HepG2 (cell line): ENCODE measurements around the gene CYP2W1. TPM values are rescaled to one million over a fixed set of nuclear protein-coding genes. Genes with fewer than 3 reads are reported as not detected.

Source experiments
- AKAP8 ChIP-seq: sonication (generic); formaldehyde crosslinking; IDR thresholded peaks from 2 replicates; pipeline ENCODE4 v1.5.1; 2020; ENCODE audit warnings: mild to moderate bottlenecking, missing genetic modification reagents
- ATF4 ChIP-seq, 2 experiments: fragments of 450-650 bp in 1 of 2; sonication (generic) in 1 of 2; formaldehyde crosslinking; IDR thresholded peaks; 2 replicates each; pipeline versions ENCODE4 v1.5.0 to v1.8.0; 2020 to 2022; ENCODE audit warnings: mild to moderate bottlenecking in 1 of 2, missing genetic modification reagents in 1 of 2
- DNMT1 ChIP-seq: sonication (generic); formaldehyde crosslinking; IDR thresholded peaks from 2 replicates; pipeline ENCODE4 v1.5.1; 2020; ENCODE audit warnings: mild to moderate bottlenecking, missing genetic modification reagents
- EHMT2 ChIP-seq: fragments of 200-600 bp; sonication (generic); IDR thresholded peaks from 2 replicates; pipeline ENCODE4 v1.7.0; 2017; ENCODE audit warnings: antibody characterized with exemption, low read depth, low read length, borderline replicate concordance
- ERF ChIP-seq: IDR thresholded peaks from 2 replicates; pipeline ENCODE4 v1.6.1; 2018; ENCODE audit warnings: missing biosample characterization, missing genetic modification reagents
- EZH2 ChIP-seq: conservative IDR thresholded peaks from 2 replicates; pipeline ENCODE4 v1.6.1; 2012; ENCODE audit warnings: mild to moderate bottlenecking, low read depth, low read length, moderate library complexity
- JUND ChIP-seq: sonication (generic); formaldehyde crosslinking; IDR thresholded peaks from 2 replicates; pipeline ENCODE4 v1.8.0; 2022; ENCODE audit warnings: mild to moderate bottlenecking, missing genetic modification reagents
- MED13 ChIP-seq: sonication (generic); formaldehyde crosslinking; IDR thresholded peaks from 2 replicates; pipeline ENCODE4 v1.5.0; 2020; ENCODE audit warnings: missing genetic modification reagents
- SMARCE1 ChIP-seq: fragments of 450-650 bp; IDR thresholded peaks from 2 replicates; pipeline ENCODE4 v1.6.1; 2017; ENCODE audit warnings: borderline replicate concordance
- SNRNP70 ChIP-seq: fragments of 200-400 bp; formaldehyde crosslinking; IDR thresholded peaks from 2 replicates; pipeline ENCODE4 v1.6.1; 2017; ENCODE audit warnings: mild to moderate bottlenecking, low read depth, low read length, moderate library complexity
- TBP ChIP-seq: sonication (generic); formaldehyde crosslinking; IDR thresholded peaks from 2 replicates; pipeline ENCODE4 v1.5.0; 2020; ENCODE audit warnings: missing genetic modification reagents
- TFDP1 ChIP-seq: IDR thresholded peaks from 2 replicates; pipeline ENCODE4 v1.6.1; 2016; ENCODE audit warnings: missing compliant biosample characterization, missing genetic modification reagents, borderline replicate concordance
- ZNF136 ChIP-seq: sonication (generic); formaldehyde crosslinking; IDR thresholded peaks from 2 replicates; pipeline ENCODE4 v1.8.1; 2022; ENCODE audit warnings: low read depth, mild to moderate bottlenecking, moderate library complexity, missing genetic modification reagents
- ZNF275 ChIP-seq: sonication (generic); formaldehyde crosslinking; IDR thresholded peaks from 2 replicates; pipeline ENCODE4 v1.8.0; 2022; ENCODE audit warnings: missing genetic modification reagents, mild to moderate bottlenecking, inconsistent platforms, borderline replicate concordance
- ZNF550 ChIP-seq: sonication (generic); formaldehyde crosslinking; IDR thresholded peaks from 2 replicates; pipeline ENCODE4 v1.4.0; 2020; ENCODE audit warnings: mild to moderate bottlenecking, missing genetic modification reagents, borderline replicate concordance
- ZNF572 ChIP-seq: sonication (generic); formaldehyde crosslinking; IDR thresholded peaks from 2 replicates; pipeline ENCODE4 v1.5.1; 2020; ENCODE audit warnings: mild to moderate bottlenecking, missing genetic modification reagents
- ZNF720 ChIP-seq: sonication (generic); formaldehyde crosslinking; IDR thresholded peaks from 2 replicates; pipeline ENCODE4 v1.4.0; 2020; ENCODE audit warnings: missing genetic modification reagents
- ZNF746 ChIP-seq: sonication (generic); formaldehyde crosslinking; IDR thresholded peaks from 2 replicates; pipeline ENCODE4 v1.8.0; 2022; ENCODE audit warnings: mild to moderate bottlenecking, missing genetic modification reagents
- ZNF850 ChIP-seq: sonication (generic); formaldehyde crosslinking; conservative IDR thresholded peaks from 2 replicates; pipeline ENCODE4 v1.9.0; 2021; ENCODE audit warnings: mild to moderate bottlenecking, missing genetic modification reagents
- polyA plus RNA-seq, 8 experiments: library from polyadenylated mRNA; depleted of rRNA in 3 of 8; stranded (reverse) in 7 of 8; unstranded in 1 of 8; fragments of >200 nt; fragmentation: Illumina TruSeq in 4 of 8; extraction: Trizol in 4 of 8; gene quantifications; 2 replicates each; pipeline versions ENCODE4 v1.2.1 to v1.2.3, GENCODE V29; 2011 to 2016; ENCODE audit warnings: low read depth in 4 of 8, missing spikeins in 1 of 8, mixed read lengths in 1 of 8; ENCODE audit not compliant: insufficient read depth in 1 of 8
- total RNA-seq, 5 experiments: library from RNA; depleted of rRNA; stranded (reverse); fragments of >200 nt; fragmentation: Illumina TruSeq; extraction: Trizol; gene quantifications; 2 replicates each; pipeline ENCODE4 v1.2.3, GENCODE V29; 2016; ENCODE audit warnings: low read depth in 1 of 5
- TF ChIP-seq, protein P1 (sequence below): sonication (generic); formaldehyde crosslinking; IDR thresholded peaks from 2 replicates; pipeline ENCODE4 v1.8.0; 2022; ENCODE audit warnings: mild to moderate bottlenecking, missing genetic modification reagents
- TF ChIP-seq, protein P2 (sequence below): sonication (generic); formaldehyde crosslinking; IDR thresholded peaks from 2 replicates; pipeline ENCODE4 v1.4.0; 2020; ENCODE audit warnings: missing genetic modification reagents
- TF ChIP-seq, protein P3 (sequence below): sonication (generic); formaldehyde crosslinking; IDR thresholded peaks from 2 replicates; pipeline ENCODE4 v1.5.0; 2020; ENCODE audit warnings: mild to moderate bottlenecking, low read depth, missing genetic modification reagents, borderline replicate concordance

The CYP2W1 gene
- total and polyA plus RNA-seq, 2 of the 13 experiments (the other 11 are each of a cell fraction or from before 2014, with no cell fraction given): 19.5 to 31.7 TPM

DNA sequence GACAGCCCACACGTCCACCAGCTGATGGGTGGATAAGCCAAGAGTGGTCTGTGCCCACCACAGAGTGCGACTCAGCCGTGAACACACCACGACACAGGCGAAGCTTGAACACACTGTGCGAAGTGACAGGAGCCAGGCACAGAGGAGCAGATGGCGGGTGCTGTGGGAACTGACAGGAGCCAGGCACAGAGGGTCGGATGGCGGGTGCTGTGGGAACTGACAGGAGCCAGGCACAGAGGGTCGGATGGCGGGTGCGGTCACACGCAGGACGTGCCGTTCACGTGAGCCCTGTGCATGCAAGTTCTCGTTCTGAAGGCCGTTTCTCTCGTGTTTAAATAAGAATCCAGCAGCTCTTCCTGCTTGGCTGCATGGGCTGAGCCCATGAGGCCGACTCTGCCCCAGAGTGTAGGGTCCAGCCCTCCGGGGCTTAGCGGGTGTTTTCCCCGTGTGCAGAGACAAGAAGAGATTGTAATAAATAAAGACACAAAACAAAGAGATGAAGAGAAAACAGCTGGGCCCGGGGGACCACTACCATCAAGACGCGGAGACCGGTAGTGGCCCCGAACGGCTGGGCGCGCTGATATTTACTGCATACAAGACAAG lies 22.6 kb upstream of the CYP2W1 start (continued):
- TF ChIP-seq ZNF850 (CRISPR knock-in tag) (no peak), ATF4 (CRISPR knock-in tag; IDR thresholded peaks at IDR 0.05) (no peak), TBP (no peak), JUND (CRISPR knock-in tag) (no peak), EZH2 (no peak), ZNF136 (CRISPR knock-in tag) (no peak), ZNF275 (no peak), ZNF550 (CRISPR knock-in tag) (no peak), ZNF746 (CRISPR knock-in tag) (no peak), DNMT1 (CRISPR knock-in tag) (no peak), ZNF720 (CRISPR knock-in tag) (no peak), SNRNP70 (no peak), EHMT2 (no peak), TFDP1 (CRISPR knock-in tag) (peak; percentile 30; the same call in 1 of the 2 replicates), SMARCE1 (no peak), ERF (CRISPR knock-in tag) (peak; percentile 70), MED13 (CRISPR knock-in tag) (no peak), AKAP8 (CRISPR knock-in tag) (peak; percentile 73; the same call in 1 of the 2 replicates), ZNF572 (no peak)
- TF ChIP-seq, protein P1, sequence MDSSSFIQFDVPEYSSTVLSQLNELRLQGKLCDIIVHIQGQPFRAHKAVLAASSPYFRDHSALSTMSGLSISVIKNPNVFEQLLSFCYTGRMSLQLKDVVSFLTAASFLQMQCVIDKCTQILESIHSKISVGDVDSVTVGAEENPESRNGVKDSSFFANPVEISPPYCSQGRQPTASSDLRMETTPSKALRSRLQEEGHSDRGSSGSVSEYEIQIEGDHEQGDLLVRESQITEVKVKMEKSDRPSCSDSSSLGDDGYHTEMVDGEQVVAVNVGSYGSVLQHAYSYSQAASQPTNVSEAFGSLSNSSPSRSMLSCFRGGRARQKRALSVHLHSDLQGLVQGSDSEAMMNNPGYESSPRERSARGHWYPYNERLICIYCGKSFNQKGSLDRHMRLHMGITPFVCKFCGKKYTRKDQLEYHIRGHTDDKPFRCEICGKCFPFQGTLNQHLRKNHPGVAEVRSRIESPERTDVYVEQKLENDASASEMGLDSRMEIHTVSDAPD (CRISPR knock-in tag): no peak
- TF ChIP-seq, protein P2, sequence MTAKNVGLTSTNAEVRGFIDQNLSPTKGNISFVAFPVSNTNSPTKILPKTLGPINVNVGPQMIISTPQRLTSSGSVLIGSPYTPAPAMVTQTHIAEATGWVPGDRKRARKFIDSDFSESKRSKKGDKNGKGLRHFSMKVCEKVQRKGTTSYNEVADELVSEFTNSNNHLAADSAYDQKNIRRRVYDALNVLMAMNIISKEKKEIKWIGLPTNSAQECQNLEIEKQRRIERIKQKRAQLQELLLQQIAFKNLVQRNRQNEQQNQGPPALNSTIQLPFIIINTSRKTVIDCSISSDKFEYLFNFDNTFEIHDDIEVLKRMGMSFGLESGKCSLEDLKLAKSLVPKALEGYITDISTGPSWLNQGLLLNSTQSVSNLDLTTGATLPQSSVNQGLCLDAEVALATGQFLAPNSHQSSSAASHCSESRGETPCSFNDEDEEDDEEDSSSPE (CRISPR knock-in tag): peak; percentile 37; the same call in 1 of the 2 replicates
- TF ChIP-seq, protein P3, sequence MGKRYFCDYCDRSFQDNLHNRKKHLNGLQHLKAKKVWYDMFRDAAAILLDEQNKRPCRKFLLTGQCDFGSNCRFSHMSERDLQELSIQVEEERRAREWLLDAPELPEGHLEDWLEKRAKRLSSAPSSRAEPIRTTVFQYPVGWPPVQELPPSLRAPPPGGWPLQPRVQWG (CRISPR knock-in tag): no peak
